Breast epithelium (tissue), 4 donors: ENCODE measurements around the gene AMMECR1. TPM values are rescaled to one million over a fixed set of nuclear protein-coding genes. Genes with fewer than 3 reads are reported as not detected.
"Not testable (repeated sequence)": the region's sequence is repeated elsewhere in the genome, so short reads cannot be mapped to it uniquely, and the experiment has no call there.

Experiments
- DNase-seq, 2 donors: peaks; one replicate each; pipeline ENCODE4 v3.0.0-alpha.2; 2019; ENCODE audit warnings: low spot score in 2 of 2
- H3K27ac ChIP-seq, 2 donors: fragments of 200-600 bp; sonication (generic) in 1 of 2; one replicate each; pipeline ENCODE4 v1.5.1; 2016 to 2019; ENCODE audit warnings: mild to moderate bottlenecking in 1 of 2
- H3K27me3 ChIP-seq, 2 donors: fragments of 200-600 bp; sonication (generic) in 1 of 2; one replicate each; pipeline versions ENCODE4 v1.5.1 to v1.6.0; 2017 to 2019; ENCODE audit warnings: control low read depth in 1 of 2, mild to moderate bottlenecking in 1 of 2
- H3K36me3 ChIP-seq: fragments of 200-600 bp; one replicate; pipeline ENCODE4 v1.5.1; 2019
- H3K4me1 ChIP-seq, 2 donors: fragments of 200-600 bp; sonication (generic); one replicate each; pipeline ENCODE4 v1.5.1; 2016 to 2019; ENCODE audit warnings: control low read depth in 1 of 2
- H3K4me3 ChIP-seq, 3 donors: fragments of 200-600 bp; sonication (generic); 1 replicate in 2 of 3; 2 replicates in 1 of 3; pipeline ENCODE4 v1.5.1; 2016 to 2019; ENCODE audit warnings: mild to moderate bottlenecking in 3 of 3, moderate library complexity in 2 of 3
- H3K9me3 ChIP-seq, 2 donors: fragments of 200-600 bp; sonication (generic) in 1 of 2; one replicate each; pipeline ENCODE4 v1.5.1; 2016 to 2019; ENCODE audit warnings: control low read depth in 1 of 2
- POLR2A ChIP-seq: fragments of 450-650 bp; IDR thresholded peaks from one replicate; pipeline ENCODE4 v1.6.1; 2016; ENCODE audit warnings: antibody characterized with exemption, mild to moderate bottlenecking, moderate library complexity
- POLR2AphosphoS5 ChIP-seq, 3 donors: sonication (generic); formaldehyde crosslinking; IDR thresholded peaks; one replicate each; pipeline ENCODE4 v1.6.1; 2017; ENCODE audit warnings: antibody characterized with exemption in 3 of 3
- intact Hi-C: fragments of 100-400 bp; cut with DNase I; formaldehyde crosslinking; loops from one replicate; pipeline ENCODE4 v1.15.1; 2023; ENCODE audit warnings: low total_unique reads
- total RNA-seq, 3 donors: library from RNA; depleted of rRNA; stranded (reverse); fragments of >200 nt; gene quantifications; one replicate each; pipeline ENCODE4 v1.1.0, GENCODE V29; 2016
- TF ChIP-seq, protein P1 (sequence below), 3 donors: fragments of 450-650 bp; IDR thresholded peaks; one replicate each; pipeline ENCODE4 v1.5.1; 2016 to 2017; ENCODE audit warnings: antibody characterized with exemption in 3 of 3, mild to moderate bottlenecking in 3 of 3, moderate library complexity in 3 of 3

The AMMECR1 gene
- total RNA-seq, 3 donors from 2014 or later: 4.3 to 8.2 (median 6.6) TPM

DNA sequence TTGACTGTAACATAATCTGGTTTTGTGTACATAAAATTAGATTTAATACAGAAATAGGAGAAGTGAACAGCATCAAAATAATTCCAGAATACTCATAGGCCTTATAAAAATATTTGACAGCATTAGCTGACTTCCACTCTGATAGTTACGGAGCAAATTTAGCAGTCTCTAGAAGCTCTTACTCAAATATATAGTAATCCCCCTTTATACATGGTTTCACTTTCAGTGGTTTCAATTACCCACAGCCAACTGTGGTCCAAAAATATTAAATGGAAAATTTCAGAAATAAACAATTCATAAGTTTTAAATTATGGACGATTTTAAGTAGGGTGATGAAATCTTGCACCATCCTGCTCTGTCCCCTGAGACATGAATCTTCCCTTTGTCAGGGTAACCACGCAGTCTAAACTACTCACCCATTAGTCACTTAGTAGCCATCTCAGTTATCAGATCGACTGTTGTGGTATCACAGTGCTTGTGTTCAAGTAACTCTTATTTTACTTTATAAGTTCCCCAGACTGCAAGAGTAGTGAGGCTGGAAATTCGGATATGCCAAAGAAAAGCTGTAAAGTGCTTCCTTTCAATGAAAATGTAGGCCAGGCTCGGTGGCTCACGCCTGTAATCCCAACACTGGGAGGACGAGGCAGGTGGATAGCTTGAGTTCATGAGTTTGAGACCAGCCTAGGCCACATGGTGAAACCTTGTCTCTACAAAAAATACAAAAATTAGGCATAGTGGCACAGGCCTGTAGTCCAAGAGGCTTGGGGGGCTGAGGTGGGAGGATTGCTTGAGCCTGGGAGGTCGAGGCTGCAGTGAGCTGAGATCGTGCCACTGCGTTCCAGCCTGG is 23.5 kb upstream of the AMMECR1 start:
- TF ChIP-seq POLR2A: no peak
- no peak for TF ChIP-seq POLR2AphosphoS5 (IDR thresholded peaks at IDR 0.05)
- TF ChIP-seq, protein P1, sequence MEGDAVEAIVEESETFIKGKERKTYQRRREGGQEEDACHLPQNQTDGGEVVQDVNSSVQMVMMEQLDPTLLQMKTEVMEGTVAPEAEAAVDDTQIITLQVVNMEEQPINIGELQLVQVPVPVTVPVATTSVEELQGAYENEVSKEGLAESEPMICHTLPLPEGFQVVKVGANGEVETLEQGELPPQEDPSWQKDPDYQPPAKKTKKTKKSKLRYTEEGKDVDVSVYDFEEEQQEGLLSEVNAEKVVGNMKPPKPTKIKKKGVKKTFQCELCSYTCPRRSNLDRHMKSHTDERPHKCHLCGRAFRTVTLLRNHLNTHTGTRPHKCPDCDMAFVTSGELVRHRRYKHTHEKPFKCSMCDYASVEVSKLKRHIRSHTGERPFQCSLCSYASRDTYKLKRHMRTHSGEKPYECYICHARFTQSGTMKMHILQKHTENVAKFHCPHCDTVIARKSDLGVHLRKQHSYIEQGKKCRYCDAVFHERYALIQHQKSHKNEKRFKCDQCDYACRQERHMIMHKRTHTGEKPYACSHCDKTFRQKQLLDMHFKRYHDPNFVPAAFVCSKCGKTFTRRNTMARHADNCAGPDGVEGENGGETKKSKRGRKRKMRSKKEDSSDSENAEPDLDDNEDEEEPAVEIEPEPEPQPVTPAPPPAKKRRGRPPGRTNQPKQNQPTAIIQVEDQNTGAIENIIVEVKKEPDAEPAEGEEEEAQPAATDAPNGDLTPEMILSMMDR (IDR thresholded peaks at IDR 0.05): no peak
- no peak overlapping the region for H3K4me3 ChIP-seq
- intact Hi-C loops: no loop called here
- no peak overlapping the region for H3K27ac ChIP-seq
- H3K27me3 ChIP-seq: peaks cover 0 to 20% of the 10 kb centered on the region in 2 donors
- H3K9me3 ChIP-seq: no peaks in the 10 kb centered on the region
- H3K36me3 ChIP-seq: no peaks in the 10 kb centered on the region
- DNase-seq: no peak
- no peaks in the 10 kb centered on the region for H3K4me1 ChIP-seq

DNA sequence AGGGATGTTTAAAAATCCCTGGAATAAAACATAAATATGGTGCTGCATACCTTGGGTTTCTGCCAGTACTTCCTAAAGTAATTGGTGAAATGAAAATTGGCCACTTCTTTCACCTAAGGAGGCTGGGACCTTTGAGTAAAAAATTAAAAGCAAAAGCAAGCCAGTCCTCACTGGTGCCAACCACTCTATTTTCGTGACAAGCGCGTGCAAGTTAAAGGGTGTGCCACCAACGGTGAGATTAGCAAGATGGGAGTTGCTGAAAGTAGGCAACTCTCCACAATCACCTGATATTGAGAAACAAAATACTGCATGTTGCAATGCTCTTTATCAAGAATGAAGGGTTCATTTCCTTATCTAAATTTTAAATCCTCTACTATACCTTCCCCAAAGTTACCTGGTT is 21.1 kb upstream of the AMMECR1 start:
- Histone ChIP-seq H3K4me1 (no peaks in the 10 kb centered on the region), H3K27me3 (peaks cover 0 to 38% of the 10 kb centered on the region in 2 donors), H3K36me3 (no peaks in the 10 kb centered on the region), H3K9me3 (no peaks in the 10 kb centered on the region), H3K27ac (no peak overlapping the region), H3K4me3 (no peak overlapping the region)
- intact Hi-C loops: no loop called here
- DNase-seq: no peak
- TF ChIP-seq POLR2A: no peak
- TF ChIP-seq, protein P1 (IDR thresholded peaks at IDR 0.05): no peak
- TF ChIP-seq POLR2AphosphoS5 (IDR thresholded peaks at IDR 0.05): no peak

GRCh38 chrX:110333458-110333857 is 15.6 kb upstream of the AMMECR1 start:
- H3K4me3 ChIP-seq, H3K27ac ChIP-seq, H3K36me3 ChIP-seq, DNase-seq, H3K4me1 ChIP-seq, H3K9me3 ChIP-seq, intact Hi-C loops: not testable (repeated sequence)
- peaks cover 0 to 48% of the 10 kb centered on the region in 2 donors for H3K27me3 ChIP-seq

- H3K9me3 ChIP-seq: no peaks in the 10 kb centered on the region
- no peak overlapping the region for H3K27ac ChIP-seq
- TF ChIP-seq POLR2A (no peak), POLR2AphosphoS5 (IDR thresholded peaks at IDR 0.05) (no peak)
- TF ChIP-seq, protein P1 (IDR thresholded peaks at IDR 0.05): no peak
- intact Hi-C loops: no loop called here
- no peak overlapping the region for H3K4me3 ChIP-seq
- H3K4me1 ChIP-seq: no peaks in the 10 kb centered on the region
- H3K27me3 ChIP-seq: peaks cover 0 to 44% of the 10 kb centered on the region in 2 donors
- no peak for DNase-seq
- H3K36me3 ChIP-seq: no peaks in the 10 kb centered on the region
Observed at GRCh38 chrX:110331444-110332030, 13.7 kb upstream of the AMMECR1 start.

DNA sequence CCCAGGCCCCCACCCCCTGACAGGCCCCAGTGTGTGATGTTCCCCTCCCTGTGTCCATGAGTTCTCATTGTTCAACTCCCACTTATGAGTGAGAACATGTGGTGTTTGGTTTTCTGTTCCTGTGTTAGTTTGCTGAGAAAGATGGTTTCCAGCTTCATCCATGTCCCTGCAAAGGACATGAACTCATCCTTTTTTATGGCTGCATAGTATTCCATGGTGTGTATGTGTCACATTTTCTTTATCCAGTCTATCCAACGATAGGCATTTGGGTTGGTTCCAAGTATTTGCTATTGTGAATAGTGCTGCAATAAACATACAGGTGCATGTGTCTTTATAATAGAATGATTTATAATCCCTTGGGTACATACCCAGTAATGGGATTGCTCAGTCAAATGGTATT is 10.7 kb upstream of the AMMECR1 start:
- Histone ChIP-seq H3K9me3 (peaks cover 0 to 12% of the 10 kb centered on the region in 2 donors), H3K27me3 (peaks cover 0 to 24% of the 10 kb centered on the region in 2 donors)
- H3K4me1 ChIP-seq, H3K4me3 ChIP-seq, H3K36me3 ChIP-seq, H3K27ac ChIP-seq, intact Hi-C loops, DNase-seq: not testable (repeated sequence)

GRCh38 chrX:110327336-110327735 is 9.5 kb upstream of the AMMECR1 start:
- H3K4me3 ChIP-seq: no peak overlapping the region
- H3K27me3 ChIP-seq: peaks cover 0 to 21% of the 10 kb centered on the region in 2 donors
- no peaks in the 10 kb centered on the region for H3K4me1 ChIP-seq
- no peak overlapping the region for H3K27ac ChIP-seq
- H3K36me3 ChIP-seq: no peaks in the 10 kb centered on the region
- TF ChIP-seq POLR2AphosphoS5 (IDR thresholded peaks at IDR 0.05) (no peak), POLR2A (no peak)
- TF ChIP-seq, protein P1 (IDR thresholded peaks at IDR 0.05): no peak
- DNase-seq: no peak
- intact Hi-C loops: no loop called here
- peaks cover 0 to 12% of the 10 kb centered on the region in 2 donors for H3K9me3 ChIP-seq
